Measurements from ENCODE around the gene FOXE1. TPM values are rescaled to one million over a fixed set of nuclear protein-coding genes. Genes with fewer than 3 reads are reported as not detected.

Gene FOXE1
- total RNA-seq, 1 donor from 2014 or later, result not detected

DNA sequence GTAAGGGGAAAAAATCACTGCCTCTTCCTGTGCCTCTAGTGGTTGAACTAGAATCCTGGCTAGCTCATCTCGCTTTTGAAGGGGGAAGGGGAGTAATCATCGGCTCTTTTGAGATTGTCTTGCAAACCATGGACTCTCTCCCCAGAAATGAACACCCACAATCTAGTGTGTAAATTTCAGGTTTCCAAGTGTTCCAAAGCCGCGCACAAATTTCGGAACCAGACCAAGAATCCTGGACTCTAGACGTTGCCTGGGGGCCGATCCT is 4.9 kb upstream of the FOXE1 start:
- DNase-seq (ENCODE audit: low spot score), result no peak

DNA sequence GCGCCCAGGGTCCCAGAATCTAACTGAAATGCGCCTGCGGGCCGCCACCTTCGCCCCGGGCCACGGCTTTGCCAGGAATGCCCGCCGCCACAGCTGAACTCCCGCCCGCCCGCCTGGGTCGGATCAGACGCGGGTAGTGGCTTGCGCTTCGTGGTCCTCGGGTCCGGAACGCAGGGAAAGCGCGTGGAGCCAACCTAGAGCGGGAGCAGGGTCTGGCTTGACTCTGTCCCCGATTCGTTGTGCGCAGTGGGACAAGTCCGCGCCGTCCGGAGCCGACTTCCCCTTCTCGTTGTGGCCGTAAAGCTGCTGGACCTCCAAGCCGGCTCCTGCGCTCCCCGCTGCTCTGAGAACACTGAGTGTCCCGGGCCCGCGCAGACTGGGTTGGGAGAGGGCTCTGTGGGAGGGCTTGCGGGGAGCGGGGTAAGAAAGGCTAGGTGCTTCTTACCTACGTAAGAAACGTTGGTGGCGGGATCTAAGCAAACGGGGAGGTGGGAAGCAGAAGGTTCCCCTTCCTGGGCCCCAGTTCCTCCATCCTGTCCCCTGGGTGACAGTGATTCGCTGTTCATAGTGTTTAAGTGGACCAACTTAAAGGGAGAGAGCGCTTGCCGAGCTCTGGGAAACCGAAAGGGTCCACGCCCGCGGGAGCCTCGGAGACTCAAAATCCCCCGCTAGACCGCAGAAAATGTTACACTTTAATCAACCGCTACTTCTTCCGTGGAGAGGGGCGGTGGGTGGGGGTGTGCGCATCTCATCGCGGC is 4.4 kb upstream of the FOXE1 start:
- no peak for DNase-seq (ENCODE audit: low spot score)

DNA sequence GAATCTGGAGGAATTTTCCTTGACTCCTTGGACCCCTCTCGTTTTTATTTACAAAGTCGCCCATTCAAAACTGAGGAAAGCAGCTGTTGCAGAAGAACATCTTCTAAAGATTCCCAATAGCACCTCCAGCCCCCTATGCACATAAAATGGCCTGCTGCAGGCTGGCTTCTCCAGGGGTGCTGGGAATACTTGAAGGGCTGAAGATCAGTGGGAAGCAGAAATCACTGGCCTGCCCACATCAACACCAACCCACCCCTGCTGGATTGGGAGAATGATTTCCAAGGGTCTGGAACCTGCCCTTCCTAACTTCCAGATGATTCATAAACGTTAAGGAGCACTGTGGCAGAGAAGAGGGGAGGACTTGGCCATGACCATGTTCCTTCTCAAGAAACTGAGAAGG is 3.0 kb upstream of the FOXE1 start:
- DNase-seq (ENCODE audit: low spot score), result no peak

DNA sequence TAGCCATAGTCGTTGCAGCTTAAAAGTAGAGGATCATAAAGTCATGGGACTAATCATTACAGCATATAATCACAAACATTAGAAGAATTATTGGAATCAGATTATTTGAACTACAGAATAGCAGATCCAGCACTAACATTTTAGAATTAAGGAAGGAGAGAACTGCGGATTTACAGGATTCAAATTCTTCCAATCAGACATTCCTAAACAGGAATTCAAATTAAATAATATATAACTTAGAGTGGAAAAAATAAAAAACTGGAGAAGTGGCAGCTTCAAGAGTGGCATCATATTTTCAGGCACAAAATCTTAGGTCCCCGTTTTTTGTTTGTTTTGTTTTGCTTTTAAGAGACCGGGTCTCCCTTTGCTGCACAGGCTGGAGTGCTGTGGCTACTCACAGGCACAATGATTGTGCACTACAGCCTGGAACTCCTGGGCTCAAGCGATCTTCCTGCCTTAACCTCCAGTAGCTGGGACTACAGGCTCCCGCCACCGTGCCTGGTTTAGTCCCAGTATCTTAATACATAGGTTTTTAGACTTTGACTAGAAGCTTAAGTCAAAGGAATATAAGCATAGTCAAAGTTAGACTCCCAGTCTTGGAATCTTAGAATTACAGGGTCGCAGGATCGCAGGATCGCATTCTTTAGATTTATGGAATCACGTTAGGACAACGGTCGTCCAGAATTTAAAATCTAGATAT is 2.1 kb upstream of the FOXE1 start:
- no peak for DNase-seq (ENCODE audit: low spot score)

DNA sequence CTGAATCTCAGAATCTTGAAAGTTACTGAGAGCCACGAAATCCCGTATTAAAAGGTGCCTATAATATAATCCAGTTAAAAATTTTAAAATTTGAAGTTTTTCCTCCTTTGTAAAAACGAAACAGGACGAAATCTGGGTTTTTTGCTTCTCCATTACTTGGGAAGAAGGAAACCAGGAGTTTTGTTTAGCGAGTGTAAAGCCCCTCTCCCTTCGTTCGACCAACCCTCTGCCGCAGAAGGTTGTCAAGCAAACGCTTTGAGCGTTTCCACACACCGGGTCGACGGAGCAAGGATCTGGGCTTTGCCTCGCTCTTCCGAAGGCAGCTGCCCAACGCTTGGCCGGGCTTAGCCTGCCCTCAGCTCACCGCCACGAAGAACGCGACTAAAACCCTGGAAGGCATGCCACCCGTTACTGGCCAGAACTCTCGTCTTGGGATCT is 1.6 kb upstream of the FOXE1 start:
- DNase-seq (ENCODE audit: low spot score), result no peak

DNA sequence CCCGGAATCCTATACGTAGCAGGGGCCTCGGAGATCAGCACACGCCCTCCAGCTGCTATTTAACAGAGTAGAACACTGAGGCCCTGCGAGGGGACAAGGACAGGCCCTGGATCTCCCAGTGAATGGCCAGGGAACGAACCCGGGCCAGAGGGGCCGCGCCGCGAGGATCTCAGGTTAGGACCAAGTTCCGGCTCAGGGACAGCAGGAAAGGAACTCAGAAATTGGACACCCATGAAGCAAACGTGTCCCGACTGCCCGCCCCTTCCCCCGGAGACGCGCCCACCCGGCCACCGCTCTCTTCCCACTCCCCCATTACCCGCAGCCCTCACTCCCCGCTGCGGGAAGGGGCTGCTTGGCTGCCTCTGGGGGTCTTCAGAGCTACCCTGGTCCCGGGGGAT is 1.0 kb upstream of the FOXE1 start:
- DNase-seq (ENCODE audit: low spot score), result no peak

DNA sequence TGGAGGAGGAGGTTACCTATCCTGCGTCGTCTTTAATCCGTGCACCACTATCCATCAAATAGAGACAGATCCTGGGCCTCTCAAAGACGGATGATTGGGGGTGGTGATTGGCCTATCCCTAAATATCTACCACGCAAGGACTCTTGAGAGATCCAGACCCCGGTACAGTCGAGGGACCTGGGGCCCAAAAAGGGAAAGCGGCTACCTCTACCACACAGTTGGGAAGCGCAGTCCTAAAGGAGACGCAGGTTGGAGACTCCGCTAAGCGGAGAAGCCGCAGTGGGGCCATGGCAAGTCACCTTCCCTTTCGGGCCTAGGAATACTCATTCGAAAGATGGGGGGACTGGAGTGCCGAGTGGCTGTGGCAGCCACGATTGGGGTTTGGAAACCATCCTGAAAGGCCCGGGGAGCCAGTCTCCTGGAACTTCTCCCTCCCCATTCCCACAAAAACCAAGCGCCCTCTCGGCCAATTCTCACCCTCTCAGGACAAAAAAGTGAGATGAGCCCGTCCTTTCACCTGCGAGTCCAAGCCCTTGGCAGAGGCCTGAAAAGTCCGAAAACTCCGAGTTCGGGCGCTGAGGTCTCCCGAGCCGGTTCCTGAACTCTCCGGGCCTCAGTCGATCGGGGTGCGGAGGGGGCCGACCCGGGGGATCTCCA is 499 bp upstream of the FOXE1 start:
- no peak for DNase-seq (ENCODE audit: low spot score)

DNA sequence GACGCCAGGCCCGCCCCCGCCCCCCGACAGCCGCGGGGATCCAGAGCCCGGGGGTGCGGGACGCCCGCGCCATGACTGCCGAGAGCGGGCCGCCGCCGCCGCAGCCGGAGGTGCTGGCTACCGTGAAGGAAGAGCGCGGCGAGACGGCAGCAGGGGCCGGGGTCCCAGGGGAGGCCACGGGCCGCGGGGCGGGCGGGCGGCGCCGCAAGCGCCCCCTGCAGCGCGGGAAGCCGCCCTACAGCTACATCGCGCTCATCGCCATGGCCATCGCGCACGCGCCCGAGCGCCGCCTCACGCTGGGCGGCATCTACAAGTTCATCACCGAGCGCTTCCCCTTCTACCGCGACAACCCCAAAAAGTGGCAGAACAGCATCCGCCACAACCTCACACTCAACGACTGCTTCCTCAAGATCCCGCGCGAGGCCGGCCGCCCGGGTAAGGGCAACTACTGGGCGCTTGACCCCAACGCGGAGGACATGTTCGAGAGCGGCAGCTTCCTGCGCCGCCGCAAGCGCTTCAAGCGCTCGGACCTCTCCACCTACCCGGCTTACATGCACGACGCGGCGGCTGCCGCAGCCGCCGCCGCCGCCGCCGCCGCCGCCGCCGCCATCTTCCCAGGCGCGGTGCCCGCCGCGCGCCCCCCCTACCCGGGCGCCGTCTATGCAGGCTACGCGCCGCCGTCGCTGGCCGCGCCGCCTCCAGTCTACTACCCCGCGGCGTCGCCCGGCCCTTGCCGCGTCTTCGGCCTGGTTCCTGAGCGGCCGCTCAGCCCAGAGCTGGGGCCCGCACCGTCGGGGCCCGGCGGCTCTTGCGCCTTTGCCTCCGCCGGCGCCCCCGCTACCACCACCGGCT is 1.0 kb downstream of the FOXE1 start:
- no peak for DNase-seq (ENCODE audit: low spot score)

DNA sequence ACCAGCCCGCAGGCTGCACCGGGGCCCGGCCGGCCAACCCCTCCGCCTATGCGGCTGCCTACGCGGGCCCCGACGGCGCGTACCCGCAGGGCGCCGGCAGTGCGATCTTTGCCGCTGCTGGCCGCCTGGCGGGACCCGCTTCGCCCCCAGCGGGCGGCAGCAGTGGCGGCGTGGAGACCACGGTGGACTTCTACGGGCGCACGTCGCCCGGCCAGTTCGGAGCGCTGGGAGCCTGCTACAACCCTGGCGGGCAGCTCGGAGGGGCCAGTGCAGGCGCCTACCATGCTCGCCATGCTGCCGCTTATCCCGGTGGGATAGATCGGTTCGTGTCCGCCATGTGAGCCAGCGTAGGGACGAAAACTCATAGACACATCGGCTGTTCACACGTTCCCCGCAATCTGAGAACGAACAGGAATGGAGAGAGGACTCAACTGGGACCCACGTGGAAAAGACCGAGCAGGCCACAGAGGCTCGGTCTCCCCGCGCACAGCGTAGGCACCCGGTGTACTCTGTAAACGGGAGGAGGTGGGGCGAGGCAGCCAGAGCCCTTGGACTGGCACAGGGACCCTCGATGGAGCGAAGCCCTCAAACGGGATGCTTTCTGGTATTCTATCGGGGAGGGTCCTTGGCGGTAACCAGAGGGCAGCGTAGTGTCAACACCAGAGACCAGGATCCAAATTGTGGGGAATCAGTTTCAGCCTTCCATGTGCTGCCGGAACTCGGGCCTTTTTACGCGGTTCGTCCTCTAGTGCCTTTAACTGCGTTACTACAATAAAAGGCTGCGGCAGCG is 1.9 kb downstream of the FOXE1 start:
- DNase-seq (ENCODE audit: low spot score), result no peak

DNA sequence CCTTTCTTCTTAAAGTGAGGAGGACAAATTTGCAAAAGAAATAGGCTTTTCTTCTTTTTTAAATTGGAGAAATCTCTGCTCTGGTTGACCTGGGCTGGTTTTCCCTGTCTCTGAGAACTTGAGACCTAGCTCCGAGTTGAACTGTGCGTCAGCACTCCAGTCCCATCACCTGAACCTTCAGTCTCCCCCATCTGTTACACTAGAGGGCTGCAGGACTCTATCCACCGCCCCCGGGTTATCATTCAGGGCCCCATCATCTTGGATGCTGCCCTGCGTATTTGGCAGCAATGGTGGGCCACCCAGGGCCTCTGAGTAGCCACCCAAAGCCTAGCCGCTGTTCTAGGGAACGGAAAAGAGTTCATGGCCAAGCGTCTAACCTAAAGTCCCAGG is 2.5 kb downstream of the FOXE1 start:
- DNase-seq (ENCODE audit: low spot score), result no peak

DNA sequence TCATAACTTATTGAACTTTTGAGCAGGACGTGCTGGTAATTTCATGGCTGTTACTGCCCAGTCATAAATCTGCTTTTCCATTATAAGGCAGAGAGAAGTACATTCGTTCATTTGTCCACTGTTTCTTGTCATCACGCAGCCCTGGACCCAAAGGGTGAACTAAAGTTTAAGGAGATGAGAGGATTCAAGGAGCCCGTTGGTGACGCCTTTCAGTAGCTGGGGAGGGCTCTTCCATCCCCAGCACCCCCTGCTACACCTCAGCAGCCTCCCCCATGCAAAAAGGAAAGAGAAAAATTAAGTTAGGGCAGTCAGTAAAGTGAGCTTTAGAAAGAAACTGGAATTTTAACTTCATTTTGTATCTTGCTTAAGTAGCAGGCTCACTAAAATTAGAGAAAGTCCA is 2.9 kb downstream of the FOXE1 start:
- no peak for DNase-seq (ENCODE audit: low spot score)

DNA sequence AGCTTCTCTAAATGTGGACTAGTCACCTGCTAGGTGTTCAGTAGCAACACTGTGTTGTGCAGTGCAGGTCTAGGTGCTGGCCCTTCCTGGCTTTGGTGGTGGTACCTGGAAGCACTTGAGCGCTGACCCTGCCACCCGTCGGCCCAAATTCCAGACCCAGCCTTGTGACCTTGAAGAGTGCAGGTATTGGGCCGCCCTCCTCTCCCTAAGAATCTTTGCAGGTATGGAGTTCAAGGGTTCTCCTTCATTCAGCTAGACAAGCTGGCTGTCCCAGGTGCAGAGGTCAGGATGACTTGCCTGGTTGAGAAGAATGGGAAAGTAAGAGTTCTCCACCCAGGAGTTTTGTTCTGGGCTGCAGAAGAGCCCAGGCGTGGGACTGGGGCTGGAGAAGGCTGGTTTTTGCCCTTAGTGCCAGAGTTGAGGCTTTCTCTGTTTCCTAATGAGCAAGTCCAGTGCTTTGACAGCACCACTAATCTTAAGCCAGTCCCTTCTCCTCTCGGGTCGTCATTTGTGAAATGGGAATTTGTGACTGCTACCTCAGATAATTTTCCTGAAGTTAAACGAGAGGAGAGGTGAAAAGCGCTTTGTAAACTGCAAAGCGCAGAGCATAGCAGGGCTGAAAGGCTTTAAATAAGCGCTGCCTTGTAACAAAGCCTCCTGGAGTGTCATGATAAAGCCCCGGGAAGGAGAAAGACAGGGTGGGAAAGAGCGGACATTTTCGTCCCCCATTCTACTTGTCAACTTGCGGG is 4.0 kb downstream of the FOXE1 start:
- DNase-seq (ENCODE audit: low spot score), result no peak

DNA sequence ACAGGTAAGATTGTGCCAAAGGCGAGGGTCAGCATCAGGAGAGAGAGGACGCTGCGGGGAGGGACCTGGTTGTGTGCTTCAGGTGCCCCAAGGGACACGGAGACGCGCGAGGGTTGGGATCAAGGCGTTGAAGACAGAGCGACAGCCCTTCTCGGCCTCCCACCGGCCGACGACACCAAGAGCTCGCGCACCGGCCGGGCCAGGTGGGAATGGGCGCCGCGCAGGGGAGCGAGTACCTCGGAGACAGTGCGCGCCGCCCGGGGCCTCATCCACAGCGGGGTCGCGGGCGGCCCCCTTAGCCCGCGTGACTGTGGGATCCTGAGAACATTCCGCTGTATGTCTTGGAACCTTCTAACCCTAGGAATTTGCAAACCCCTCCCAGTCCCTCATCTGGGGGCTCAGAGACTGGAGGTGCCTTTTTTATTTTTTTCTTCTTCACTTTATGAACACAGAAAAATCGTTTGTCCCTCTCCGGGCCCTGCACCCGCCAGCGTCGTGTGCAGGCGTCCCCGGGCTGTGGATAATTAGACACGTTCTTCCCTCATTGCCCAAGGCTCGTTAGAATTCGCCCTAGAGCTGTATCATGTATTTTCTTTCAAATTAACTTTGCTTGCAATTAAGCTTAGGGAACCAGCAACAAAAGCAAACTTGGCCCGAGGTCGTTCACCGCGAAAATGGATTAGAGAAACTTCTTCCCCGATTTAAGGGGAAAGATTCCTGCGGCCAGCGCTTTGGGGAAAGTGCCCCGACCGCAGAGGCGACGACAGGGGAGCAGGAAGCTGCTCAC is 4.8 kb downstream of the FOXE1 start:
- no peak for DNase-seq (ENCODE audit: low spot score)

DNA sequence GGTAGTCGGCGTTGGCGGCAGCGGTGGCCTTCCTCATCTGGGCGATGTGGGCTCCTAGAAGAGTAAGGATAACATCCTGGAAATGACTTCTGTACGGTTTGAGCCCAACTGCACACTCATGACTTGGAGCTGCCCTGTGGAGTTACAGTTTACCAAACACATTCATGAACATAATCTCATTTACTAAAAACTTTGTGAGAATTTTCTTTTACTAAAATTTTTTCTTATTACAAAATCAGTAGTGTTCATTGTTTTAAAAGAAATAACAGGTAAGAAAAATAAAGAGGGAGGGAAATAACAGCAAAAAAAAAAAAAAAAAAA is 5.3 kb downstream of the FOXE1 start:
- DNase-seq (ENCODE audit: low spot score), result no peak

DNA sequence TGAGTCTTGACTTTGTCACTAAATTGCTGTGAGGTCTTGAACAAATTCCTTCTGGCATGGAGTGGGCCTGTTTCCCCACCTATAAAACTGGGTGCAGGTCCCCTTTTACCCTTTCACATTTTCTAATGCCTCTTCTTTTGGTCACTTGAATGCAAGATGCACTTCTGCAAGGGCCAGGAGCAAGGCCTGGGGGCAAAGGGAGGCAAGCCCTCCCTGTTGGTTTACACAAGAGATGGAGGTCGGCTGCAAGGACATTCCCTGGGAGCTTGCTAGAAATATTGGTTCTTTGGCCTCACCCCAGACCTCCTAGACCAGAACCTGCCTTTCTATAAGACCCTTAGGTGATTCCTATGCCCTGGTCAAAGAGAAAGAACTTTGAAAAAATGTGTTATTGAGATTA is 5.8 kb downstream of the FOXE1 start:
- no peak for DNase-seq (ENCODE audit: low spot score)

DNA sequence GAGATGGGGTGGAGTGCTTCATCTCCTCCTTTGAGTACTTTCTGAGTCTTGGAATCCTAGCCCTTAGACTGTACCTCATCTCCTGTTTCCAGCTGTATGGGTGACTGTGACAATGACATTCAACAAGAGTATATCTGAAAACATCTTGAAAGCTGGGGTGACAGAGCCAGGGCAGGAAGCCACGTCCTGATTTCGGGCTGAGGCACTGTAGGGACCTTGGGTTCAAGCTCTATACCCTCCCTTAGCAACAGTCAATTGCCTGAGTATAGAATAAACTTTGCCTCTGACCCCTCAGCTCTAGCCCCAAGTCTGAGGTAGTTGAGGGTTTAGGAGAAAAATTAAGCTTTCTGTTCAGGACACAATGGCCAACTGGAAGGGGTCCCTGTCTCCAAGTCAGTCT is 6.3 kb downstream of the FOXE1 start:
- no peak for DNase-seq (ENCODE audit: low spot score)

DNA sequence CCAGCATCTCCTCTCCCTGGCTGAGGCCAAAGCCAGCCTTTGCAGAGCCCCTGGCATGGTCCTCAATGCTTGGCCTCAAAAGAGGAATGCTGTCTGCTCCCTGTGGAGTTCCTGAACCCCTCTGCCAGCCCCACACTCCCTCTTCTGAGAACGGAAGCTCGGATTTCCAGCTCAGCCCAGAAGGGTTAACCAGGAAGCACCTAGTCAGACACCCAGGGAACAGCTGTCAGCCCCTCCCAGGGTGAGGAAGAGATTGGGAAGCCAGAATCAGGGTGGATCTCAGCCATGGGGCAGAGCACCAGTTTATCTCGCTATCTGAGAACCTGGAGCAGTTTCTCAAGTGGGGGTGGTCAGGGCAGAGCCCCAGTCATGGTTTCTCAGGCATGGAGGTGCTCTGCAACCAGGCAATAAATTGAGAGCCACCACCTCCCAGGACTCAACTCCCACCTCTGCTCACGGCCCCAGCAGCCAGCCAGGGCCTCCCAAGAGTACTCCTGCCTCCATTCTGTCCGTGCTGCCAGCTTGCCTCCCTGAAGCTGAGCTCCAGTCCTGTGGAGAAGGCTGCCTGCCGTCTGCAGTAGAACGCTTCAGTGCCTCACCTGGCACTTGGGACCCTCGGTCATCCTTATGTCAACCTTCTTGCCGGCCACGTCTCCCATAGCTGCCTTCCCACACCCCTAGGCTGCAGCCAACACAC is 7.6 kb downstream of the FOXE1 start:
- DNase-seq (ENCODE audit: low spot score), result no peak

DNA sequence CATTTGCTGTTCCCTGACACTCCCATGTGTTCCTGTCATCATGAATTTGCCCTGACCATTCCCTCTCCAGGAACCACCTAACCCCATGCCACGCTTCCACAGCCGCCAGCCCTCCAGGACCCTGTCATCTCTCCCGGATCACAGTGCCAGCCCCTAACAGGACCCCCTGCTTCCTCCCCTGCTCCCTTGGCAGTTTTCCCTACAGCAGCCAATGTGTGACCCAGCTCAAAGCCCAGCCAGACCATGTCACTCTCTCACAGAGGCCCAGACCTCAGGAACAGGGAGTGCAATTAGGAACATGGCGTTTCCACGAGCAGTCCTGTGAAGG is 8.1 kb downstream of the FOXE1 start:
- DNase-seq (ENCODE audit: low spot score), result no peak

DNA sequence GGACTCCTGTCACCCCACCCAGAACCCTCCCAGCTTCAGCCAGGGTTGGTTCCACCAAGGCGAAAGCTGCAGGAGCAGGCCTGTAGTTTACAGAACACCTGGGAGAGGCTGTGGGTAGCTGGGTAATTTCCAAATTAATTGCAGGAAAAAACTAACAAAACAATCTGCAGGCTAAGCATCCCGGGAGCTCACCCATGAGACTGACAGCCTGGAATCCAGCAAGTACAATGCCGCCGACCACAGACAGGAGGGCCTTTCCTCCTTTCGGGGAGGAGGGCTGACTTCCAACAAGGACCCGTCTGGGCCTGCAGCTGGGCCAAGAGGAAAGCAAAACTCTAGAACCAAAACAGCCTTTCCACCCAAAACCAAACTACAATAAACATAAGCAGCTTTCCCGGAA is 10.3 kb downstream of the FOXE1 start:
- DNase-seq (ENCODE audit: low spot score), result no peak
